ENCODE results near the gene GADD45G.

DNA sequence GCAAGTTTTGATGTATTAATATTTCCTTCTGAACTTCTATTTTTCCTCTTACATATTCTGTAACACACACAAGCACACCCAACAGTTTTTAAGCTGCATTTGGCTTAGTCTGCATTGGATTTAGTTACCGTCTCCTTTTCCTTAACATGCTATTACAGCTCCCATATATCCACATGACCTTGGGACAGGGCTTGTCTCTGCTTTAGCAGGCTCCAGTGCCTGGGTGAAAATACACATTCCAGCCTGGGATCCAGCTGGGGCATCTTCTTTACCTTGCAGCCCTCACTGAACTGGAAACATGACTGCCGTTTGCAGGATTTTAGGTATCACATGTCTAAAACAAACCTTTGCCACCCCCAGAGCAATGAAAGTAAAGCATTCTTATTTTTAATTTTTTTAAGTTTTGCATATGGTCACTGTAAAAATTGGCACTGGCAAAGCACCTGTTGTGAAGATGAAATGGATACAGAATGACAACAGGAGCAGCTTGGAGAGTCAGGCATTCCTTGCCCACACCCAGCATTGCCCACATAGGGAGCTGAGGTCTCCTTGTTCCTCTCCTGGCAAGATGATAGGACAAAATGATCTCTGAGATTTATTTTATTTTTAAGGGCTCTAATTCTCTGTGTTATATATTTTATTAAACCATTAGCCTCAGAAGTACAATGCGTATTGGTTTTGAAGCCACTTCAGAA, 4.0 kb downstream of the GADD45G start:
- TF ChIP-seq YY1 (IDR thresholded peaks at IDR 0.05; ENCODE audit: insufficient read depth, insufficient read length) = no peak
- no peak for TF ChIP-seq ZNF274 (IDR thresholded peaks at IDR 0.05; ENCODE audit: low read depth, low read length)
